Thoracic aorta endothelial cell (primary cell): ENCODE measurements around the gene LRRC25. TPM values are rescaled to one million over a fixed set of nuclear protein-coding genes. Genes with fewer than 3 reads are reported as not detected.

Experiments
- small RNA-seq: library from RNA; depleted of rRNA; stranded (forward); fragments of <200 nt; gene quantifications from one replicate; pipeline ENCODE3, GENCODE V24; 2012
- total RNA-seq: library from RNA; depleted of rRNA; stranded (reverse); fragments of >200 nt; gene quantifications from 2 replicates; pipeline ENCODE4 v1.2.3, GENCODE V29; 2012

Gene LRRC25
- not detected in 2 replicates for total RNA-seq

GRCh38 chr19:18397242-18398202, at the start of gene LRRC25:
TSS of gene LRRC25 (minus strand) at chr19:18397622. CDS start at chr19:18396963, 659 bp downstream.

GRCh38 chr19:18437491-18438330, 40.3 kb upstream of the LRRC25 start, which contains the start of gene ISYNA1:
TSS of gene ISYNA1 (minus strand) at chr19:18438133. CDS start at chr19:18437979, 154 bp downstream.

GRCh38 chr19:18419195-18419698, 21.8 kb upstream of the LRRC25 start, which contains the start of gene SSBP4:
TSS of gene SSBP4 (plus strand) at chr19:18419398. CDS start at chr19:18419649, 251 bp downstream.

GRCh38 chr19:18385675-18386542, 11.5 kb downstream of the LRRC25 start, which contains the start of gene GDF15:
TSS of gene GDF15 (plus strand) at chr19:18386158. CDS start at chr19:18386190, 32 bp downstream.

Small RNA genes within 50 kb of the gene (small RNA-seq; reads per million reads assigned to genes)
- gene MIR3189 = 3.9 reads per million, percentile 74 among the genes with 10 or more reads in this experiment

Other genes with a start within 250 kb of the LRRC25 start
- gene PIK3R2, start 244.5 kb downstream of the LRRC25 start, total RNA-seq = 6.8 and 7.5 TPM in 2 replicates
- gene IFI30, start 223.8 kb downstream of the LRRC25 start, total RNA-seq = 0.93 and 1.5 TPM in 2 replicates
- 11.0 and 11.7 TPM in 2 replicates for gene MPV17L2, start 204.4 kb downstream of the LRRC25 start, total RNA-seq
- 0.27 and 0.65 TPM in 2 replicates for gene RAB3A, start 193.6 kb downstream of the LRRC25 start, total RNA-seq
- gene PDE4C, start 171.2 kb downstream of the LRRC25 start, total RNA-seq = 0.13 and 0.57 TPM in 2 replicates
- 0.22 and 0.40 TPM in 2 replicates for gene IQCN, start 123.2 kb downstream of the LRRC25 start, total RNA-seq
- 43.2 and 44.9 TPM in 2 replicates for gene JUND, start 116.0 kb downstream of the LRRC25 start, total RNA-seq
- gene LSM4, start 74.5 kb downstream of the LRRC25 start, total RNA-seq = 115 and 138 TPM in 2 replicates
- 18.5 and 22.5 TPM in 2 replicates for gene PGPEP1, start 57.0 kb downstream of the LRRC25 start, total RNA-seq
- gene GDF15, start 11.5 kb downstream of the LRRC25 start, total RNA-seq = 103 and 114 TPM in 2 replicates
- gene SSBP4, start 21.8 kb upstream of the LRRC25 start, total RNA-seq = 82.0 and 110 TPM in 2 replicates
- gene ISYNA1, start 40.5 kb upstream of the LRRC25 start, total RNA-seq = 24.1 and 24.6 TPM in 2 replicates
- 10.6 and 16.2 TPM in 2 replicates for gene ELL, start 124.4 kb upstream of the LRRC25 start, total RNA-seq
- 115 and 131 TPM in 2 replicates for gene FKBP8, start 146.0 kb upstream of the LRRC25 start, total RNA-seq
- 88.6 and 99.8 TPM in 2 replicates for gene KXD1, start 160.2 kb upstream of the LRRC25 start, total RNA-seq
- gene UBA52, start 174.2 kb upstream of the LRRC25 start, total RNA-seq = 567 and 715 TPM in 2 replicates
- 43.6 and 49.3 TPM in 2 replicates for gene REX1BD, start 191.2 kb upstream of the LRRC25 start, total RNA-seq
- gene CRLF1, start 209.2 kb upstream of the LRRC25 start, total RNA-seq = 0.07 TPM in 1 of 2 replicates, not detected in the other
- 0.13 and 0.14 TPM in 2 replicates for gene TMEM59L, start 215.2 kb upstream of the LRRC25 start, total RNA-seq
- gene KLHL26, start 239.4 kb upstream of the LRRC25 start, total RNA-seq = 3.5 and 4.5 TPM in 2 replicates